Activated CD8-positive, alpha-beta T cell treated with anti-CD3 and anti-CD28 coated beads, Interleukin-2, amount 10 ng/mL, durations not matched to agents 7 days and 5 days (primary cell): Measurements from ENCODE around the gene TRAPPC10. TPM values are rescaled to one million over a fixed set of nuclear protein-coding genes. Genes with fewer than 3 reads are reported as not detected.

ENCODE experiments used
- ATAC-seq: fragments of 150-1000 bp; cut with Tn5 transposase; one replicate; pipeline ENCODE4 v1.10.0; 2021; ENCODE audit warnings: moderate library complexity
- CTCF ChIA-PET: fragments of 350-600 bp; sonication (Branson Sonifier 250); formaldehyde crosslinking; loops from one replicate; lab custom pipeline; 2021; ENCODE audit warnings: antibody characterized with exemption; lab: Charles Lee
- POLR2A ChIA-PET: fragments of 350-600 bp; sonication (Branson Sonifier 250); formaldehyde crosslinking; loops from one replicate; lab custom pipeline; 2021; ENCODE audit warnings: antibody characterized with exemption; lab: Charles Lee
- DNase-seq: peaks from one replicate; pipeline ENCODE4 v3.0.0-alpha.2; 2020
- H3K27ac Mint-ChIP-seq: one replicate; pipeline ENCODE4 v1.8.0; 2021; ENCODE audit warnings: mild to moderate bottlenecking, mixed read lengths
- H3K27me3 Mint-ChIP-seq: one replicate; pipeline ENCODE4 v1.8.0; 2021; ENCODE audit warnings: low read depth, mixed read lengths
- H3K36me3 Mint-ChIP-seq: one replicate; pipeline ENCODE4 v1.8.0; 2021; ENCODE audit warnings: low read depth, mixed read lengths
- H3K4me1 Mint-ChIP-seq: one replicate; pipeline ENCODE4 v1.8.0; 2021; ENCODE audit warnings: low read depth, mixed read lengths
- H3K4me3 Mint-ChIP-seq: one replicate; pipeline ENCODE4 v1.8.0; 2021; ENCODE audit warnings: mild to moderate bottlenecking, mixed read lengths
- H3K9me3 Mint-ChIP-seq: one replicate; pipeline ENCODE4 v1.8.0; 2022; ENCODE audit warnings: mixed read lengths; ENCODE audit not compliant: insufficient read depth
- total RNA-seq, 2 experiments: library from RNA; stranded (reverse); gene quantifications; one replicate each; pipeline ENCODE4 v1.2.3, GENCODE V29; 2021

TRAPPC10 gene
- total RNA-seq, 2 experiments from 2014 or later, result 72.2 to 82.7 TPM

DNA sequence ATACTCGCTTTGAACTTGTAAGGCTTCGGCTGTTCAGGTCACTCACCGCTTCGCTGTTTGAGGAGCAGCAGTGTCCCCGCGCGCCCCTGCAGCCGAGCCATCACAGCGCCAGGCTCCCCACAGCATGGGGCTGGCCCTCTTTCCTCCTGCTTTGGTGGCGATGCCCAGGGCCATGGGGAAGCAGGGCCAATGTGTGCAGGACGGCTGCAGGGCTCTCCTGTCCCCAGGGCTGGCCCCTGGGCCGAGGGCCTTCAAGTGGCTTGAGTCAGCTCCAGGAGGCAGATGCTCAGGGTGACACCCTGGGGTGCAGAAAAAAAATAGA, 38.5 kb upstream of the TRAPPC10 start:
- peaks cover 13% of the 10 kb centered on the region for H3K4me1 Mint-ChIP-seq
- no peak overlapping the region for H3K27ac Mint-ChIP-seq
- no peak overlapping the region for H3K4me3 Mint-ChIP-seq
- CTCF ChIA-PET, result interaction anchor here (1.5 kb wide), 1 partner anchor 163 kb away, joined by 6 read pairs; no protein-coding TSS in a partner anchor
- H3K9me3 Mint-ChIP-seq, result no peaks in the 10 kb centered on the region
- H3K36me3 Mint-ChIP-seq, result peaks cover 20% of the 10 kb centered on the region
- ATAC-seq (no peak), DNase-seq (no peak)
- H3K27me3 Mint-ChIP-seq, result no peaks in the 10 kb centered on the region
- POLR2A ChIA-PET, result no interaction called here

DNA sequence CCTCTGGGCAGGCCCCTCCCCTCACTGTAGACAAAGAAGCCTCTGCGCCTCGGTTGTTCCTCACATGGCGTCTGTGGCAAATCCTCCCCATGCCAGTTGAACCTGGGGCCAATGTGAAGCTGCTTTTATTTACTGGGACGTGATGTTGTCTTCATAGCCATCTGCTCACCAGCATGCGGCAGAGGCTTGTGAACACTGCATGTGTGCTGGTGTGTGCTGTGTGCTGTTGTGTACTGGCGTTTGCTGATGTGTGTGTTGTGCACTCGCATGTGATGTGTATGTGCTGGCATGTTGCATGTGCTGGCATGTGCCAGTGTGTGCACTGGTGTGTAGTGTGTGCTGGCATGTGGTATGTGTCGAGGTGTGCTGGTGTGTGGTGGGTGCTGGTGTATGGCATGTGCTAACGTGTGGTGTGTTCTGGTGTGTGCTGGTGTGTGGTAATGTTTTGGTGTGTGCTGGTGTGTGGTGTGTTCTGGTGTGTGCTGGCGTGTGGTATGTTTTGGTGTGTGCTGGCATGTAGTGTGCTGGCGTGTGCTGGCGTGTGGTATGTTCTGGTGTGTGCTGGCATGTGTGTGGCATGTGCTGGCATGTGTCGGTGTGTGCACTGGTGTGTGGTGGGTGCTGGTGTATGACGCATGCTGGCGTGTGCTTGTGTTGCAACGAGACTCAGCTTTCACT, 37.2 kb upstream of the TRAPPC10 start:
- CTCF ChIA-PET, result interaction anchor here (0.6 to 1.7 kb wide), 26 partner anchors 9 to 255 kb away, joined by 3 to 7 read pairs (median 4); no protein-coding TSS in a partner anchor
- peaks cover 13% of the 10 kb centered on the region for H3K4me1 Mint-ChIP-seq
- no peak overlapping the region for H3K4me3 Mint-ChIP-seq
- DNase-seq (no peak), ATAC-seq (peak; percentile 21)
- POLR2A ChIA-PET, result interaction anchor here (0.7 kb wide), 1 partner anchor 282 kb away, joined by 4 read pairs; no protein-coding TSS in a partner anchor
- peaks cover 23% of the 10 kb centered on the region for H3K36me3 Mint-ChIP-seq
- H3K27me3 Mint-ChIP-seq, result no peaks in the 10 kb centered on the region
- H3K9me3 Mint-ChIP-seq, result no peaks in the 10 kb centered on the region
- peak overlapping the region; percentile 35 for H3K27ac Mint-ChIP-seq

DNA sequence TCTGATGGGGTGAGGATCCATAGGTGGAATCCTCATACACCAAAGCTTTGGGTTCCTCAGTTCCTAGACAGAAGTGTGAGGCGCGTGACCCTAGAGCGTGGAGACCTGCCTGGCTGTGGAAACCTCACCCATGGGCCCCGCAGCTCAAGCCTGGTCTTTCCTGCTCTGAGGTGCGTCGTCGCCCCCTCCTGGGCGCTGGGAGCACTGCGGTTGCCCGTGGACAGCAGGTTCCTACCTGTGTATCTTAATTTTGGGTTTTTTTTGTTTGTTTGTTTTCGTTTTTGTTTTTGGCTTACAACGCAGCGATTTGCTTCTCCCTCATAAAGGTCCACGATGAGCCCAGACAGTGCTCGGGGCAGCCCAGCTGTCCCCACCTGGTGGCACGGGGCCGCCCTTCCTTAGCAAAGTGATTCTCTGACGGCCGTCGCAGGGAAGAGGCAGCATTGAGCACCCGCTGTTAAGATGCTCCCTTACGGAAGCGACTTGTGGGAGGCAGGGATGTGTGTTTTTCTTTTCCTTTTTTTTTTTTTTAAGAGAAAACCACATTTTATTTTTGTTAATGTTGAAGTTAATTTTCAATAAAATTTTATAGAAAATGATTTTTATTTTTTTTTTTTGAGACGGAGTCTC, 36.5 kb upstream of the TRAPPC10 start:
- Mint-ChIP-seq H3K36me3 (peaks cover 21% of the 10 kb centered on the region), H3K27me3 (no peaks in the 10 kb centered on the region), H3K4me1 (peaks cover 13% of the 10 kb centered on the region), H3K27ac (peak overlapping the region; percentile 35), H3K4me3 (no peak overlapping the region), H3K9me3 (no peaks in the 10 kb centered on the region)
- peak; percentile 88 for ATAC-seq
- ChIA-PET CTCF (interaction anchor here (0.6 to 1.7 kb wide), 28 partner anchors 9 to 256 kb away, joined by 3 to 7 read pairs (median 3); no protein-coding TSS in a partner anchor), POLR2A (interaction anchor here (0.7 kb wide), 1 partner anchor 283 kb away, joined by 4 read pairs; no protein-coding TSS in a partner anchor)
- peak; percentile 88 for DNase-seq

DNA sequence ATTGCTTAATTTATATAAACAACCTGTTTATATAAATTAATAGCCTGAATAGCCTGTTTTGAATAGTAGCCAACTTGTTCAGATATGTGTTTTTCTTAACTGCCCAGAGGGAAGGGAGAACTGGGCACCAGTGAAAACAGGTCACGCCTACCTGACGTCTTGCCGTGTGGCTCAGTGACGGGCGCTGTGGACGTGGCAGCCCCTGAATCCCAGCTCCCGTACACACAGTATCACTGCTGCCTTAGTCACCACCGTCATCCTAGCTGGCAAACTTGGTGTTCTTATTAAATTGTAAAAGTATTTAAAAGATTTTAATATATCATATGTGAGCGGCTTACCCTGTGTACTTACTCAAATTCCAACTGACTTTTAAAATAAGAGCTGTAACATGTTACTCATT, 35.4 kb upstream of the TRAPPC10 start:
- ChIA-PET CTCF (interaction anchor here (0.8 to 1.7 kb wide), 7 partner anchors 44 to 187 kb away, joined by 3 to 5 read pairs (median 4); partner anchors contain the start of gene RRP1), POLR2A (no interaction called here)
- H3K27me3 Mint-ChIP-seq, result no peaks in the 10 kb centered on the region
- H3K4me1 Mint-ChIP-seq, result peaks cover 13% of the 10 kb centered on the region
- no peak overlapping the region for H3K4me3 Mint-ChIP-seq
- H3K27ac Mint-ChIP-seq, result no peak overlapping the region
- DNase-seq (no peak), ATAC-seq (no peak)
- no peaks in the 10 kb centered on the region for H3K9me3 Mint-ChIP-seq
- H3K36me3 Mint-ChIP-seq, result peaks cover 13% of the 10 kb centered on the region

DNA sequence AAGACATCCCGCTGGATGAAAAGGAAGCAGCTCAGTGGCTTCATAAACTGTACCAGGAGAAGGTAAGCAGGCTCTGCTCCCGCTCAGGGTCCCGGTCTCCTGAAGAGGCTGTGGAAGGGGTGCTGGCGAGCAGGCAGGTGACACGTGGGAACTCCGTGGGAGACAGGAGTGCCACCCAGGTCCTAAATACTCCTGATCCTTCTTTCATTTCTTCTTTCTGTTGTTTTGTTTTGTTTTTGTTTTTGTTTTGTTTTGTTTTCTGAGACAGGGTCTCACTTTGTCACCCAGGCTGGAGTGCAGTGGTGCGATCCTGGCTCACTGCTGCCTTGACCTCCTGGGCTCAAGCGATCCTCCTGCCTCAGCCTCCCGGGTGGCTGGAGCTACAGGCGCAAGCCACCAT, 34.0 kb upstream of the TRAPPC10 start:
- H3K9me3 Mint-ChIP-seq, result no peaks in the 10 kb centered on the region
- ChIA-PET CTCF (interaction anchor here (1.4 to 1.5 kb wide), 2 partner anchors 109 to 189 kb away, joined by 4 read pairs; partner anchors contain the start of gene RRP1), POLR2A (no interaction called here)
- no peak for DNase-seq
- H3K4me1 Mint-ChIP-seq, result peaks cover 22% of the 10 kb centered on the region
- H3K27ac Mint-ChIP-seq, result no peak overlapping the region
- peaks cover 9% of the 10 kb centered on the region for H3K36me3 Mint-ChIP-seq
- no peaks in the 10 kb centered on the region for H3K27me3 Mint-ChIP-seq
- no peak overlapping the region for H3K4me3 Mint-ChIP-seq
- no peak for ATAC-seq

DNA sequence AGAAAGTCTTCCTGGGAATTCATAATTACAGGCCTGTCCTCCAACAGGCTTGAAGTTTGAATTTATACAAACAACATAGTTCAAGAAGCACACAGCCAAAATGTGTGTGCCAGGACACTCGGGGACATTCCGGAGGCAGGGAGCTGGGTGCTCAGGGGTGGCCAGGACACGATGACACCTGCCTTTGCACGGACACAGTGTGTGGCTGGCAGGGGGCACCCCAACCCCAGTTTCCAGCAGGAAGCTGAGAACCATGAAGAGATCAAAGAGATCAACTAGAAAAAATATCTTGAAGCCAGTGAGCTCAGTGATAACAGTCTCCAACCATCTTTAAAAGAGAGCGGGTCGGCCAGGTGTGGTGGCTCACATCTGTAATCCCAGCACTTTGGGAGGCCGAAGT, 32.5 kb upstream of the TRAPPC10 start:
- ChIA-PET CTCF (no interaction called here), POLR2A (interaction anchor here (0.6 kb wide), 1 partner anchor 24 kb away, joined by 3 read pairs; no protein-coding TSS in a partner anchor)
- no peak for DNase-seq
- Mint-ChIP-seq H3K27ac (no peak overlapping the region), H3K4me1 (peaks cover 23% of the 10 kb centered on the region), H3K27me3 (no peaks in the 10 kb centered on the region), H3K4me3 (no peak overlapping the region), H3K9me3 (no peaks in the 10 kb centered on the region), H3K36me3 (peaks cover 10% of the 10 kb centered on the region)
- ATAC-seq, result no peak

DNA sequence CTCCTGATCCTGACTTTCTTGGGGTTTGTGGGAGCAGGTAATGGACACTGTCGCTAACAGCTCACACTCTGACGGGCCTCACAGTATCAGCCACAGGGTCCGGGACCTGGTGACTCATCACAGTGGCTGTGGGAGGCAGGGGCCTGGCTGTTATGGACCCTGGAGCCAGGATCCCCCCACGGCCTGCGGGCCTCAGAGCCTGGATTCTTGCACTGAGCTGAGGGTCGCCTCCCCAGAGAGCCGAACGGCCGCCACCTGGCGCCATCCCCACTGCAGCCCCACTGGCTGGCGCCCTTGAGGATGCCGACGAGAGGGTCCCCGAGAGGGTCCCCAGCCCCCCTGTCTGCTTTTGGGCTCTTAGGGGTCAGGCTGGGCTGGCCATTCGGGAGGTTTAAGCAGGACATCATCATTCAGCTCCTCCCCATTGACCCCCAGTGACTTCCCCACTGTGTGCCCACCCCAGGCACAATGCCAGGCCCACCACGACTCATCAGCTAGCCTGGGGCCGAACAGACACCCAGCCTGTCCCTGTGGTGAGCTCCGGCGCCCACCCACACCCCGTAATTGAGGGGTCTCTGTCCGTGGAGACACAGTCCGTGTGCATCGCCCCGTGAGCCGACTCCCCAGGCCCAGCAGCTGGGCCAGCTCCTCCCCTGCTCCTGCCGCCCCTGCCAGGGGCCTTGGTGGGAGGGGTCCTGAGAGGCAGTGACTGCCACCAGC, 30.8 kb upstream of the TRAPPC10 start:
- Mint-ChIP-seq H3K27ac (no peak overlapping the region), H3K27me3 (no peaks in the 10 kb centered on the region), H3K36me3 (peaks cover 10% of the 10 kb centered on the region), H3K9me3 (no peaks in the 10 kb centered on the region), H3K4me1 (peaks cover 25% of the 10 kb centered on the region), H3K4me3 (no peak overlapping the region)
- POLR2A ChIA-PET, result no interaction called here
- CTCF ChIA-PET, result no interaction called here
- ATAC-seq, result no peak
- no peak for DNase-seq

DNA sequence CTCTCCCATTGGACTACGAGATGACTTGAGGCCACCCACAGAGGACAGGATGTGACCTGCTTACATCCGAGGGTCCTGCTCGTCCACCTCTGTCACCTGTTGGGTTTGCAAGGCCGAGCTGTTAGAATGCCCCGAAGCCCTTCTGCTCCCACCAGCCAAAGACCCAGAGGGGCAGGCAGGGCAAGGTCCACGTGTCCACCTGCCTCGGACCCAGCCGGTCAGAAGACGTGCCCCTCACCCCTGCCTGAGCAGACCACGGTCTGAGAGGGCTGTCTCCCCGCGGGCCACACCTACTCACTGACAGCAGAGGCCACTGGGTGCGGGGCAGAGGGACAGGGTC, 30.3 kb upstream of the TRAPPC10 start:
- DNase-seq, result no peak
- no peak overlapping the region for H3K27ac Mint-ChIP-seq
- peaks cover 25% of the 10 kb centered on the region for H3K4me1 Mint-ChIP-seq
- peaks cover 10% of the 10 kb centered on the region for H3K36me3 Mint-ChIP-seq
- no peak for ATAC-seq
- H3K27me3 Mint-ChIP-seq, result no peaks in the 10 kb centered on the region
- ChIA-PET CTCF (no interaction called here), POLR2A (no interaction called here)
- no peak overlapping the region for H3K4me3 Mint-ChIP-seq
- H3K9me3 Mint-ChIP-seq, result no peaks in the 10 kb centered on the region

DNA sequence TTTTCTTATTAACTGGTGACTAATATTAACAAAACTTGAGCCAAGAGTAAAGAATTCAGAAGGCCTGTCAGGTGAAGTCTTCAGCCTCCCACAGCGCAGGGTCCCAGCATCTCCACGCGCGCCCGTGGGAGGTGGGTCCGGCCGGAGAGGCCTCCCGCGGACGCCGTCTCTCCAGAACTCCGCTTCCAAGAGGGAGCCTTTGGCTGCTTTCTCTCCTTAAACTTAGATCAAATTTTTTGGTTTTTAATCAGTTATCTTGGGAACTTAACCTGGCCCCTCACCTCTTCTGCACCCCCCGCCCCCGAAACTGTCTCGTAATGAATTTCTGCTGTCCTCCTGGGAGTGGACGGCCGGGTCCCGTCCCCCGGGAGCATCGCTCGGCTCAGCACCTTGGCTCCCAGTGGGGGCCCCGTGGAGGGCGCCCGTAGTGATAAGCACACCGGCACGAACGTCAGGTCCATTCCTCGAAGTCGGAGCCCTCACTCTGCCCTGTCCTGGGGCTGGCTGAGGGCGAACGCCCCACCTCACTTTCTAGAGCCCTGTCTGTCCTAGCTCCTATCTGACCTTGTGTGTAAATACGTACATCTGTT, 29.5 kb upstream of the TRAPPC10 start:
- DNase-seq, result no peak
- CTCF ChIA-PET, result no interaction called here
- H3K27me3 Mint-ChIP-seq, result no peaks in the 10 kb centered on the region
- H3K4me1 Mint-ChIP-seq, result peaks cover 21% of the 10 kb centered on the region
- H3K9me3 Mint-ChIP-seq, result no peaks in the 10 kb centered on the region
- POLR2A ChIA-PET, result no interaction called here
- no peak overlapping the region for H3K4me3 Mint-ChIP-seq
- no peak for ATAC-seq
- no peak overlapping the region for H3K27ac Mint-ChIP-seq
- peaks cover 10% of the 10 kb centered on the region for H3K36me3 Mint-ChIP-seq

DNA sequence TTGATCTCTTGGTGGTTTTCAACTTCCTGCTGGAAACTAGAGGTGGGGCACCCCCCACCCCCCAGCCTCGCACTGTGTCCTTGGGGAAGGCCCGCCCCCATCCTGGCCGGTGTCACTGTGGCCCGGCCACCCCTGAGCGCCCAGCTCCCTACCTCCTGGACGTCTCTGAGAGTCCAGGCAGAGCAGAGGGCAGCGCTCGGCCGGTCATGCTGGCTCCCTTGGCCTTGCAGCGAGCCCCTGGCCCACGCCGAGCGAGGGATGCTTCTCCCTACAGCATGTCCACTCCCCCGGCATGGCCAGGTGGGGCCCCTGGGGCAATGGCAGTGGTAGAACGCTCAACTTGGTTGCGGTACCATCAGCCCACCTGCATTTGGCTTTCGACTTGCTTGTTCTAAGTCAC, 28.7 kb upstream of the TRAPPC10 start:
- ChIA-PET CTCF (no interaction called here), POLR2A (no interaction called here)
- Mint-ChIP-seq H3K4me3 (no peak overlapping the region), H3K27me3 (no peaks in the 10 kb centered on the region), H3K4me1 (peaks cover 21% of the 10 kb centered on the region), H3K36me3 (peaks cover 8% of the 10 kb centered on the region), H3K9me3 (no peaks in the 10 kb centered on the region), H3K27ac (no peak overlapping the region)
- ATAC-seq (no peak), DNase-seq (no peak)

DNA sequence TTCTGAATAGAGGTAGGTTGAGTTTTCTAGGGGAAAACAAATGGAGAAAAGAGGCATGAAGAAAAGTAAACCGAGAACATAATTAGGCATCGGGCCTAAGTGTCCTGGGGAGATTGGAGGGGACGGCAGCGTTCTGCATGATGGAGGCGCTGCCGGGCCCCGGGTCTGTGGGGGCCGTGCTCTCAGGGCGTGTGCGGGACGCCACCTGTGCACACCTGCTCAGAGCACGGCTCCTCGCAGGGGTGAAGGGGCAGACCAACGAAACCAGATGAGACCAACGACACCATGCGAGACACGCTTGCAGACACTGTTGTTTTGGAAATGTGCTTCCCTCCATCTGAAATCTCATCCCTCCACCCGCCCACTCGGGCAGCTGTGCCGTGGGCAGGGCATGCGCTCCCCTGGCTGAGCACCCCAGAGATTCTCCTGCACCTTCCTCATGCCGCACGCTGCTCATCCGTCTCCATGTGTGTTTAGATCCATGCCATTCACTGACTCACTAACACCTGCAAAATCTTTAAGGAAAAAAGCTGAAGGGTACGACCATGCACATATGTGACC, 28.2 kb upstream of the TRAPPC10 start:
- POLR2A ChIA-PET, result interaction anchor here (0.6 kb wide), 1 partner anchor 47 kb away, joined by 3 read pairs; no protein-coding TSS in a partner anchor
- H3K27me3 Mint-ChIP-seq, result no peaks in the 10 kb centered on the region

More for the DNA sequence above, 28.2 kb upstream of the TRAPPC10 start:
- ATAC-seq, result no peak
- H3K27ac Mint-ChIP-seq, result no peak overlapping the region
- no peak for DNase-seq
- H3K9me3 Mint-ChIP-seq, result no peaks in the 10 kb centered on the region
- H3K4me1 Mint-ChIP-seq, result peaks cover 21% of the 10 kb centered on the region
- H3K4me3 Mint-ChIP-seq, result no peak overlapping the region
- peaks cover 8% of the 10 kb centered on the region for H3K36me3 Mint-ChIP-seq
- CTCF ChIA-PET, result interaction anchor here (0.9 to 1.3 kb wide), 3 partner anchors 9 to 173 kb away, joined by 3 to 4 read pairs (median 4); no protein-coding TSS in a partner anchor
